Diencephalon (tissue), 1 donor: ENCODE measurements around the gene ZNF700. TPM values are rescaled to one million over a fixed set of nuclear protein-coding genes. Genes with fewer than 3 reads are reported as not detected.

ENCODE experiments used
- small RNA-seq: library from RNA; depleted of rRNA; stranded (forward); fragments of <200 nt; gene quantifications from one replicate; pipeline ENCODE3, GENCODE V24; 2014
- total RNA-seq: library from RNA; depleted of rRNA; stranded (reverse); fragments of >200 nt; gene quantifications from one replicate; pipeline ENCODE4 v1.2.3, GENCODE V29; 2014

Gene ZNF700
- total RNA-seq = 15.0 TPM

DNA sequence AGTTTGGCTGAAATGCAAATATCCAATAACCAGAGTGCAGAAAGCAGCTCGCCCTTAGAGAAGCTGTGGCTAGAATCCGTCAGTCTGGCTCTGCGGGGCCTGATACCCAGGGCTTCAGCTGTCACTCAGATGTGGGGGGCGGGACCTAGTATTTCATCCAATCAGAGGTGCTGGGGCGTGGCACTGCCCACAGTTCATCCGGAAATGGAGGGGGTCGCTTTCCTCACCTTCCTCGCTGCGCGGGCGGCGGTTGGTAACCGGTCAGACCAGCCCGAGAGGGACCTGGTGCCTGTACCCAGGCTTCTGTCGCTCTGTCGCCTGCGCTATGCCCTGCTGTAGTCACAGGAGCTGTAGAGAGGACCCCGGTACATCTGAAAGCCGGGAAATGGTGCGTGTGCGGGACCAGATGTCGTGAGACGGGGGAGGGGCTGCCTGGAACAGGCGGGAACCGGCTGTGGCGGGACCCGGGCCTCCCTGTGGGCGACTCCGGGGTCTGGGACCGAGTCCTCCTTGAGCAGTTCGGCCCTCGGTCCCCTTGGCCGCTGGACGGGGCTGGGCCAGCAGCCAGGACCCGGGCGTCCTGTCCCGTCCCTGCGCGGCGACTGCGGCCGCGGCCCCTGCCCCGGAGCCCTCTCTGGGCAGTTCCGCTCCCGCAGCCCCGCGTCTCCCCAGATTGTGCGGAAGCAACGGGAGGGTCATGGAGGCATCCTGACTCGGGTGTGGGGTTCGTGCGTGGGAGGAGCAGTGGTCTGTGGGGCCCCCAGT lies at the start of gene ZNF700:
Gene ZNF700 (plus strand): TSS at position 222 of the 765 bp plus-strand sequence. CDS start 104 bp downstream, at position 326.

DNA sequence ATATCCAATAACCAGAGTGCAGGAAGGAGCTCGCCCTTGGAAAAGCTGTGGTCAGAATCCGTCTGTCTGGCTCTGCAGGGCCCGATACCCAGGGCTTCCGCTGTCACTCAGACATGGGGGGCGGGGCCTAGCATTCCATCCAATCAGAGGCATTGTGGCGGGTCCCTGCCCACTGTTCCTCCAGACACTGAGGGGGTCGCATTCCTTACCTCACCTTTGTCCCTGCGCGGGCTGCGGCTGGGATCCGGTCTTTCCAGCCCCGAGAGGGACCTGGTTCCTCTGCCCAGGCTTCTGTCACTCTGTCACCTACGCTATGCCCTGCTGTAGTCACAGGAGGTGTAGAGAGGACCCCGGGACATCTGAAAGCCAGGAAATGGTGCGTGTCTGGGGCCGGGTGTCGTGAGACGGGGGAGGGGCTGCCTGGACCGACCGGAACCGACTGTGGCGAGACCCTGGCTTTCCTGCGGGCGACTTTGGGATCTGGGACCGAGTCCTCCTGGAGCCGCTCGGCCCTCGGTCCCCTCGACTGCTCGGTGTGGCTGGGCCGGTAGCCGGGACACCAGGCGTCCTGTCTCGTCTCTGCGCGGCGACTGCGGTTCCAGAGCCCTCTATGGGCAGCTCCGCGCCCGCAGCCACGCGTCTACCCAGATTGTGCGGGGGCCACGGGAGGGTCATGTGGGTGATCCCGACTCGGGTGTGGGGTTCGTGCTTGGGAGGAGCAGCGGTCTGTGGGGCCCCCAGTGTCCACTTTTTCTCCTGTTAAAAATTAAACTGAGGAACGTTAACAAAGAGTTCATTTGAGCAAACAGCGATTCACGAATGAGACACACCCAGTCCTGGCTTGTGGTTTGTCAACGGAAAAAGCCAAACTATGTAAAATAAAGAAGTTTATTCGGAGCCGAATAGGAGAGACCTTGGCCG lies 37.0 kb upstream of the ZNF700 start, which contains the start of gene ZNF69:
Gene ZNF69 (plus strand): TSS at position 172 of the 921 bp plus-strand sequence. CDS start 142 bp downstream, at position 314.

DNA sequence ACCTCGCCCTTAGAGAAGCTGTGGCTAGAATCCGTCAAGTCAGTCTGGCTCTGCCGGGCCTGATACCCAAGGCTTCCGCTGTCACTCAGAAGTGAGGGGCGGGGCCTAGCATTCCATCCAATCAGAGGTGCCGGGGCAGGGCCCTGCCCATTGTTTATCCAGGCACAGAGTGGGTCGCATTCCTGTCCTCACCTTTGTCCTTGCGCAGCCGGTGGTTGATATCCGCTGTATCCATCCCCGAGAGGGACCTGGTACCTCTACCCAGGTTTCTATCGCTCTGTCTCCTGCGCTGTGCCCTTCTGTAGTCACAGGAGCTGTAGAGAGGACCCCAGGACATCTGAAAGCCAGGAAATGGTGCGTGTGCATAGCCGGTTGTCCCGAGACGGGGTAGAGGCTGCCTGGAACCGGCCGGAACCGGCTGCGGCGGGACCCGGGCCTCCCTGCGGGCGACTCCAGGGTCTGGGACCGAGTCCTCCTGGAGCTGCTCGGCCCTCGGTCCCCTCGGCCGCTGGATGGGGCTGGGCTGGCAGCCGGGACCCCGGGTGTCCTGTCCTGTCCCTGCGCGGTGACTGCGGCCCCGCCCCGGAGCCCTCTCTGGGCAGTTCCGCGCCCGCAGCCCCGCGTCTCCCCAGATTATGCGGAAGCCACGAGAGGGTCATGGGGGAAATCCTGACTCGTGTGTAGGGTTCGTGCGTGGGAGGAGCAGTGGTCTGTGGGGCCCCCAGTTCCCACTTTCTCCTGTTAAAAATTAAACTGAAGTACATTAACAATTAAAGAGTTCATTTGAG lies 40.1 kb downstream of the ZNF700 start, which contains the start of gene ZNF763:
Gene ZNF763 (plus strand): TSS at position 183 of the 788 bp plus-strand sequence. CDS start 169 bp downstream, at position 352.

Small RNAs within 50 kb of the gene (small RNA-seq; reads per million reads assigned to genes)
- not detected for gene RNA5SP464

Other genes with a start within 250 kb of the ZNF700 start
- gene ZNF823, start 186.2 kb upstream of the ZNF700 start, total RNA-seq = 23.8 TPM
- 35.8 TPM for gene ZNF441, start 158.1 kb upstream of the ZNF700 start, total RNA-seq
- 14.8 TPM for gene ZNF491, start 126.6 kb upstream of the ZNF700 start, total RNA-seq
- gene ZNF440, start 110.8 kb upstream of the ZNF700 start, total RNA-seq = 19.4 TPM
- gene ZNF439, start 76.4 kb upstream of the ZNF700 start, total RNA-seq = 32.3 TPM
- 22.1 TPM for gene ZNF69, start 37.3 kb upstream of the ZNF700 start, total RNA-seq
- gene ZNF763, start 39.9 kb downstream of the ZNF700 start, total RNA-seq = 3.5 TPM
- 14.1 TPM for gene ZNF433, start 110.6 kb downstream of the ZNF700 start, total RNA-seq
- 0.46 TPM for gene ZNF878, start 127.9 kb downstream of the ZNF700 start, total RNA-seq
- gene ZNF844, start 139.6 kb downstream of the ZNF700 start, total RNA-seq = 12.9 TPM
- gene ZNF20, start 215.2 kb downstream of the ZNF700 start, total RNA-seq = 8.5 TPM
- 24.5 TPM for gene ZNF625, start 231.6 kb downstream of the ZNF700 start, total RNA-seq
- 24.7 TPM for gene ZNF136, start 238.0 kb downstream of the ZNF700 start, total RNA-seq